Heart right ventricle (tissue), 16 donors: ENCODE results near the gene RAI2. TPM values are rescaled to one million over a fixed set of nuclear protein-coding genes. Genes with fewer than 3 reads are reported as not detected.

Experiments
- ATAC-seq, 8 donors: fragments of 200-7000 bp; cut with Tn5 transposase; one replicate each; pipeline ENCODE4 v1.9.1; 2020; ENCODE audit warnings: mild to moderate bottlenecking in 8 of 8, moderate library complexity in 8 of 8, moderate number of reproducible peaks in 1 of 8
- DNase-seq, 2 donors: peaks; one replicate each; pipeline ENCODE4 v3.0.0-alpha.2; 2020
- H3K27ac ChIP-seq, 10 donors: fragments of 200-600 bp; sonication (generic) in 2 of 10; one replicate each; pipeline versions ENCODE4 v1.5.0 to v1.8.0; 2020 to 2022; ENCODE audit warnings: mild to moderate bottlenecking in 3 of 10
- H3K27me3 ChIP-seq, 7 donors: fragments of 200-600 bp; one replicate each; pipeline ENCODE4 v1.8.0; 2021 to 2022; ENCODE audit warnings: mild to moderate bottlenecking in 2 of 7
- H3K36me3 ChIP-seq, 9 donors: fragments of 200-600 bp; sonication (generic) in 1 of 9; one replicate each; pipeline versions ENCODE4 v1.5.0 to v1.8.0; 2020 to 2022; ENCODE audit warnings: mild to moderate bottlenecking in 2 of 9
- H3K4me1 ChIP-seq, 9 donors: fragments of 200-600 bp; sonication (generic) in 1 of 9; one replicate each; pipeline versions ENCODE4 v1.5.0 to v1.8.0; 2020 to 2022; ENCODE audit warnings: mild to moderate bottlenecking in 4 of 9
- H3K4me3 ChIP-seq, 10 donors: fragments of 200-600 bp; sonication (generic) in 2 of 10; one replicate each; pipeline versions ENCODE4 v1.5.0 to v1.8.0; 2020 to 2022; ENCODE audit warnings: mild to moderate bottlenecking in 7 of 10, moderate library complexity in 2 of 10
- H3K9me3 ChIP-seq, 11 donors: fragments of 200-600 bp in 10 of 11; sonication (generic) in 2 of 11; one replicate each; pipeline versions ENCODE4 v1.5.0 to v1.8.0; 2013 to 2022; ENCODE audit warnings: mild to moderate bottlenecking in 2 of 11, control low read depth in 1 of 11, moderate library complexity in 1 of 11
- WGBS, 2 donors: extraction: QIAGEN DNeasy Blood & Tissue Kit; methylation state at CpG; one replicate each; pipeline ENCODE4 v1.1.7; 2013; ENCODE audit warnings: inconsistent platforms in 1 of 2; 5-methylcytosine and 5-hydroxymethylcytosine counted together
- intact Hi-C, 10 donors: fragments of 100-400 bp; cut with DNase I; formaldehyde crosslinking; loops; one replicate each; pipeline versions ENCODE4 v1.11.1 to v1.14.2; 2022
- polyA plus RNA-seq, 2 donors: library from polyadenylated mRNA; stranded (reverse); fragments of 200-250 nt; gene quantifications; one replicate each; pipeline ENCODE4 v1.2.3, GENCODE V29; 2013
- total RNA-seq, 10 donors: library from RNA; stranded (reverse); fragmentation: NEBNext Ultra II Directional in 3 of 10; extraction: Animal tissue kit (Norgen Biotek cat#: 25700) in 3 of 10; gene quantifications; one replicate each; pipeline versions ENCODE4 v1.2.1 to v1.2.4, GENCODE V29; 2021 to 2023
- TF ChIP-seq, protein P1 (sequence below), 9 donors: fragments of 200-600 bp; sonication (generic) in 2 of 9; IDR thresholded peaks; one replicate each; pipeline versions ENCODE4 v1.5.0 to v1.8.0; 2021 to 2022; ENCODE audit warnings: antibody characterized with exemption in 9 of 9, mild to moderate bottlenecking in 5 of 9, moderate library complexity in 1 of 9
- donor health status: Arrhythmogenic right ventricular cardiomyopathy.
- donor health status: ischemic (EF 13 %, LVEDD 7.1; RV severe dilation, severe dysfunction).
- donor health status: healthy with polysubstance abuse.
- donor health status: DM: no; HTN: yes; CAD: no.
- donor health status: DM: no; HTN: no; CAD: no.
- donor health status: ischemic (EF 25% LVEDD 6.9; RV normal size, moderate dysfunction).
- donor health status: ischemic (EF 25% LVEDD 5.7; RV mildly dilated, moderate dysfunction).
- donor health status: healthy.
- donor health status: DM: yes; HTN: yes; CAD: no.
- donor health status: Ischemic cardiomyopathy.
- donor health status: ischemic (EF 35%, LVEDD 5.7; RV mildly dilated, moderate dysfunction).
- donor health status: nonischemic (EF 11% LVEDD 7.7; RV severe dilation, severe dysfunction).
- donor health status: DM: yes; HTN: yes; CAD: no.
- donor health status: PGD.
- donor health status: ischemic (EF 29% LVEDD 5.4; RV normal size, mild dysfunction).
- donor health status: nonischemic (EF 23%, LVEDD 6.1; RV moderate dilation, normal function).

RAI2 gene
- total and polyA plus RNA-seq, 12 donors: 15.5 to 25.3 (median 20.6) TPM

DNA sequence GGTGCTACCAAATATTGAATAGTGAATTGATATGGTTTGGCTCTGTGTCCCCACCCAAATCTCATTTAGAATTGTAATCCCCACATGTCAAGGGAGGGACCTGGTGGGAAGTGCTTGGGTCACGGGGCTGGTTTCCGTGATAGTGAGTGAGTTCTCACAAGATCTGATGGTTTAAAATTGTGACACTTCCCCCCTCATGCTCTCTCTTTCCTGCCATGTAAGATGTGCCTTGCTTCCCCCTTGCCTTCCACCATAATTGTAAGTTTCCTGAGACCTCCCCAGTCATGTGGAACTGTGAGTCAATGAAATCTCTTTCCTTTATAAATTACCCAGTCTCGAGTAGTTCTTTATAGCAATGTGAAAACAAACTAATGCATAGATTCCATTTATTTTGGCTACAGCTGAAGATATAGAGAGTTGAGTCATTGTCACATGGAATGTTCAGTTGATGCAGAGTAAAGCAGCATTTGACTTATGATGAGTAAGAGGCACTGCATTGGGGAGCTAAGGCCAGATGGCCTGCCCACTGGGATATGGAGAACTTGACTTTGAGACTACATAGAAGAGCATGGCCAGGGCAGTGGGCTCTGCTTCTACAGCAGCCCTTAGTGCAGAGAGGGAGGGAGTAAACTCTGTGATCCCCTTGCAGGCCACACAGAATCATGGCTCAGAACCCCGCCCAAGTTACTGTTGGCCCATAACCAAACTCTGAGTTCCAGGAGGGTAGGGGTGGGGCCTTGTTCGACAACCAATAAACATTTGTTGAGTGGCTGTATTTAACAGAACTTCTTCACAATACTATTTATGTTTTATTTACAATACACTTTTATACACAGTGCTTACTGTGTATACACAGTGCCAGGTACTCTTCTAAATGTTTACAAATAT is 34.2 kb downstream of the RAI2 start:
- no peak overlapping the region for H3K4me3 ChIP-seq
- TF ChIP-seq, protein P1, sequence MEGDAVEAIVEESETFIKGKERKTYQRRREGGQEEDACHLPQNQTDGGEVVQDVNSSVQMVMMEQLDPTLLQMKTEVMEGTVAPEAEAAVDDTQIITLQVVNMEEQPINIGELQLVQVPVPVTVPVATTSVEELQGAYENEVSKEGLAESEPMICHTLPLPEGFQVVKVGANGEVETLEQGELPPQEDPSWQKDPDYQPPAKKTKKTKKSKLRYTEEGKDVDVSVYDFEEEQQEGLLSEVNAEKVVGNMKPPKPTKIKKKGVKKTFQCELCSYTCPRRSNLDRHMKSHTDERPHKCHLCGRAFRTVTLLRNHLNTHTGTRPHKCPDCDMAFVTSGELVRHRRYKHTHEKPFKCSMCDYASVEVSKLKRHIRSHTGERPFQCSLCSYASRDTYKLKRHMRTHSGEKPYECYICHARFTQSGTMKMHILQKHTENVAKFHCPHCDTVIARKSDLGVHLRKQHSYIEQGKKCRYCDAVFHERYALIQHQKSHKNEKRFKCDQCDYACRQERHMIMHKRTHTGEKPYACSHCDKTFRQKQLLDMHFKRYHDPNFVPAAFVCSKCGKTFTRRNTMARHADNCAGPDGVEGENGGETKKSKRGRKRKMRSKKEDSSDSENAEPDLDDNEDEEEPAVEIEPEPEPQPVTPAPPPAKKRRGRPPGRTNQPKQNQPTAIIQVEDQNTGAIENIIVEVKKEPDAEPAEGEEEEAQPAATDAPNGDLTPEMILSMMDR (IDR thresholded peaks at IDR 0.05): no peak
- 90 to 93% methylated on average over 5 of the region's 5 CpGs for WGBS, 2 donors
- H3K36me3 ChIP-seq: no peaks in the 10 kb centered on the region
- ATAC-seq (no peak), DNase-seq (no peak)
- peaks cover 0 to 23% (median 5%) of the 10 kb centered on the region in 9 donors for H3K4me1 ChIP-seq
- H3K27ac ChIP-seq: no peak overlapping the region
- intact Hi-C loops: no loop called here
- no peaks in the 10 kb centered on the region for H3K9me3 ChIP-seq
- peaks cover 0 to 9% (median 0%) of the 10 kb centered on the region in 7 donors for H3K27me3 ChIP-seq

GRCh38 chrX:17824980-17825379 is 36.1 kb downstream of the RAI2 start:
- 48 to 59% methylated on average over 4 of the region's 4 CpGs for WGBS, 2 donors
- ATAC-seq (no peak), DNase-seq (no peak)
- no peak overlapping the region for H3K4me3 ChIP-seq
- H3K9me3 ChIP-seq: no peaks in the 10 kb centered on the region
- H3K27ac ChIP-seq: no peak overlapping the region
- H3K36me3 ChIP-seq: no peaks in the 10 kb centered on the region
- TF ChIP-seq, protein P1 (IDR thresholded peaks at IDR 0.05): no peak
- H3K27me3 ChIP-seq: peaks cover 0 to 9% (median 0%) of the 10 kb centered on the region in 7 donors
- H3K4me1 ChIP-seq: peaks cover 0 to 13% (median under 1%) of the 10 kb centered on the region in 9 donors
- intact Hi-C loops: no loop called here

DNA sequence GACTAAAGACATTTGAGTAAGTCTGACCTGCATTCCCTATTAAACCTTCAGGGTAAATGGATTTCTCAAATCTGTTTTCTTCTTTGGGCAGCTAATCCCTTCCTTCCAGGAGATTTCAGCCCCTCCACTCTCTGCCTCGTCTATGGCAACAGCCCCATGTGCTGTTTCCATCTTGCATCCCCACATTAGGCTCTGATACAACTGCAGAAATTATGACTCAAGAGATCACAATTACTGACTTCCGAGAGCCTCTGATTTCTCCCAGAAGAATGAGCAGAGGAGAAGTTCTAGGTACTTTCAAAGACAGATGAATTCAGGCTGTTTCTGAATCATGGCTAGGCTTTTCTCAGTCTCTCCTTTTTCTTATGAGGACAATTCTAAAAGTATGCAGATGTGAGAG is 38.7 kb downstream of the RAI2 start:
- Histone ChIP-seq H3K36me3 (no peaks in the 10 kb centered on the region), H3K27ac (no peak overlapping the region), H3K4me3 (no peak overlapping the region), H3K27me3 (no peaks in the 10 kb centered on the region), H3K4me1 (peaks cover 0 to 15% (median 3%) of the 10 kb centered on the region in 9 donors), H3K9me3 (no peaks in the 10 kb centered on the region)
- DNase-seq (no peak), ATAC-seq (no peak)
- 69 to 71% methylated on average over 2 of the region's 2 CpGs for WGBS, 2 donors
- intact Hi-C loops: no loop called here
- TF ChIP-seq, protein P1 (IDR thresholded peaks at IDR 0.05): no peak

DNA sequence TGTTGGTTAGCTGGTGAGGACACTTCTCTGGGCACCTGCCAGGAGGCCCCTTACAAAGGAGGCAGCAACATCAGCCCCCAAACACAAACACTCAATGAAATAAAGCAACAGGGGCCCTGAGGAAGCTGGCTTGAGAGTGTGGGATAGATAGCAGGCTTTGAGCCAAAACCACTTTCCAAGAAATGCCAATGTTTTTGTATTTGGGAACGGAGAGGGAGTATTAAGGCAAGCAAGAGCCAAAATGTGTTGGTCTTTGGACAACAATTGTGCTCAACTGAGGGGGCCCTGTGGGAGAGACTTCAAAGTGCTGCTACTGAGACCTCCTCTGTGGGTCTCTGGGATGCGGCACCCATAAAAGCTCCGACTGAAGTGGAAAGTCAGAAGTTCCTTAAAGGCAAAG is 41.0 kb downstream of the RAI2 start:
- H3K36me3 ChIP-seq: no peaks in the 10 kb centered on the region
- DNase-seq (no peak), ATAC-seq (no peak)
- TF ChIP-seq, protein P1 (IDR thresholded peaks at IDR 0.05): no peak
- 40 to 45% methylated on average over 3 of the region's 3 CpGs for WGBS, 2 donors
- intact Hi-C loops: no loop called here
- H3K4me1 ChIP-seq: peaks cover 0 to 21% (median 3%) of the 10 kb centered on the region in 9 donors
- H3K9me3 ChIP-seq: no peaks in the 10 kb centered on the region
- H3K27ac ChIP-seq: no peak overlapping the region
- no peak overlapping the region for H3K4me3 ChIP-seq
- H3K27me3 ChIP-seq: no peaks in the 10 kb centered on the region
